IMR-90 (cell line): ENCODE data around the gene POLR2C. TPM values are rescaled to one million over a fixed set of nuclear protein-coding genes. Genes with fewer than 3 reads are reported as not detected.

Source experiments
- ATAC-seq: fragments of 200-7000 bp; cut with Tn5 transposase; 2 replicates; pipeline ENCODE4 v1.9.1; 2020; ENCODE audit warnings: low read depth, mild to moderate bottlenecking, moderate library complexity
- BruUV-seq: library from RNA; stranded (reverse); fragments of 400-500 nt; replicated peaks from 2 replicates; lab custom pipeline; 2021; lab: Mats Ljungman, UMichigan
- CTCF ChIA-PET: fragments of 300-600 bp; formaldehyde crosslinking; extraction: SDS; loops from one replicate; lab custom pipeline; 2021; ENCODE audit warnings: antibody characterized with exemption; lab: Yijun Ruan, JAX
- POLR2A ChIA-PET: fragments of 300-600 bp; sonication (Branson Sonifier 250); formaldehyde crosslinking; loops from one replicate; lab custom pipeline; 2022; ENCODE audit warnings: antibody characterized with exemption; ENCODE audit not compliant: unreplicated experiment; lab: Charles Lee
- DNase-seq: peaks from one replicate; pipeline ENCODE4 v3.0.0; 2013
- H2AFZ ChIP-seq: replicated peaks from 2 replicates; pipeline ENCODE3; 2013; ENCODE audit warnings: low read length, mild to moderate bottlenecking; ENCODE audit not compliant: poor library complexity
- H2AK5ac ChIP-seq: 2 replicates; pipeline ENCODE4 v1.6.1; 2013; ENCODE audit warnings: low read depth, low read length, inconsistent platforms
- H2AK9ac ChIP-seq: replicated peaks from 2 replicates; pipeline ENCODE3; 2013; ENCODE audit warnings: mild to moderate bottlenecking, low read depth, low read length, moderate library complexity; ENCODE audit not compliant: poor library complexity
- H2BK120ac ChIP-seq: 2 replicates; pipeline ENCODE4 v1.6.1; 2013; ENCODE audit warnings: low read depth, low read length, inconsistent platforms
- H2BK15ac ChIP-seq: 3 replicates; pipeline ENCODE4 v1.6.1; 2013; ENCODE audit warnings: low read depth, low read length, inconsistent platforms
- H2BK20ac ChIP-seq: 2 replicates; pipeline ENCODE4 v1.6.1; 2013; ENCODE audit warnings: low read depth, mild to moderate bottlenecking, inconsistent platforms, low read length, moderate library complexity
- H2BK5ac ChIP-seq: 2 replicates; pipeline ENCODE4 v1.6.1; 2013; ENCODE audit warnings: mild to moderate bottlenecking, low read depth, low read length, inconsistent platforms; ENCODE audit not compliant: poor library complexity, severe bottlenecking
- H3K14ac ChIP-seq: replicated peaks from 2 replicates; pipeline ENCODE4 v1.6.1; 2013; ENCODE audit warnings: low read depth, low read length, inconsistent platforms
- H3K18ac ChIP-seq: 2 replicates; pipeline ENCODE4 v1.6.1; 2013; ENCODE audit warnings: low read depth, low read length, control low read depth
- H3K23ac ChIP-seq: 2 replicates; pipeline ENCODE4 v1.6.1; 2013; ENCODE audit warnings: low read depth, low read length, inconsistent platforms
- H3K27ac ChIP-seq: 2 replicates; pipeline ENCODE4 v1.5.1; 2013; ENCODE audit warnings: mild to moderate bottlenecking, control low read depth, low read length; ENCODE audit not compliant: insufficient read depth
- H3K27me3 ChIP-seq: 2 replicates; pipeline ENCODE4 v1.6.1; 2013; ENCODE audit warnings: low read length; ENCODE audit not compliant: control insufficient read depth, insufficient read depth
- H3K36me3 ChIP-seq: 2 replicates; pipeline ENCODE4 v1.6.1; 2013; ENCODE audit warnings: low read length, mixed read lengths; ENCODE audit not compliant: control insufficient read depth, insufficient read depth
- H3K4ac ChIP-seq: 2 replicates; pipeline ENCODE4 v1.6.1; 2013; ENCODE audit warnings: low read depth, low read length, inconsistent platforms
- H3K4me1 ChIP-seq: 2 replicates; pipeline ENCODE4 v1.6.1; 2013; ENCODE audit warnings: low read length, mixed read lengths; ENCODE audit not compliant: control insufficient read depth, insufficient read depth
- H3K4me2 ChIP-seq: 2 replicates; pipeline ENCODE4 v1.6.1; 2013; ENCODE audit warnings: low read depth, mild to moderate bottlenecking, control low read depth, low read length, moderate library complexity
- H3K4me3 ChIP-seq: 2 replicates; pipeline ENCODE4 v1.5.1; 2013; ENCODE audit warnings: low read depth, mild to moderate bottlenecking, control low read depth, low read length, moderate library complexity; ENCODE audit not compliant: insufficient read depth
- H3K56ac ChIP-seq: 2 replicates; pipeline ENCODE4 v1.6.1; 2013; ENCODE audit warnings: low read length, inconsistent platforms; ENCODE audit not compliant: insufficient read depth; ENCODE audit errors: extremely low read depth
- H3K79me1 ChIP-seq, 2 experiments: 2 replicates each; pipeline ENCODE4 v1.6.1; 2013; ENCODE audit warnings: low read length in 2 of 2, inconsistent platforms in 1 of 2, low read depth in 1 of 2
- H3K9ac ChIP-seq: 2 replicates; pipeline ENCODE4 v1.6.1; 2013; ENCODE audit warnings: low read depth, low read length, control low read depth
- H3K9me1 ChIP-seq: 2 replicates; pipeline ENCODE4 v1.6.1; 2013; ENCODE audit warnings: low read length, inconsistent platforms; ENCODE audit not compliant: insufficient read depth
- H3K9me3 ChIP-seq: 2 replicates; pipeline ENCODE4 v1.6.1; 2013; ENCODE audit warnings: low read length; ENCODE audit not compliant: control insufficient read depth, insufficient read depth
- H4K20me1 ChIP-seq: 2 replicates; pipeline ENCODE4 v1.6.1; 2013; ENCODE audit warnings: low read length, inconsistent platforms; ENCODE audit not compliant: insufficient read depth
- H4K5ac ChIP-seq: 2 replicates; pipeline ENCODE4 v1.6.1; 2013; ENCODE audit warnings: mild to moderate bottlenecking, low read depth, low read length, control low read depth
- H4K8ac ChIP-seq, 2 experiments: 2 replicates each; pipeline ENCODE4 v1.6.1; 2013; ENCODE audit warnings: low read depth in 2 of 2, low read length in 2 of 2, control low read depth in 1 of 2, inconsistent platforms in 1 of 2
- H4K91ac ChIP-seq: 2 replicates; pipeline ENCODE4 v1.6.1; 2013; ENCODE audit warnings: low read depth, low read length, inconsistent platforms; ENCODE audit not compliant: insufficient read depth
- BHLHE40 ChIP-seq: fragments of 150-350 bp; IDR thresholded peaks from 2 replicates; pipeline ENCODE4 v1.6.1; 2016; ENCODE audit warnings: mild to moderate bottlenecking, low read depth, low read length
- FOS ChIP-seq: fragments of 150-350 bp; IDR thresholded peaks from 2 replicates; pipeline ENCODE4 v1.6.1; 2016; ENCODE audit warnings: low read depth, low read length
- MAFK ChIP-seq: IDR thresholded peaks from 2 replicates; pipeline ENCODE4 v1.6.1; 2012; ENCODE audit warnings: low read depth, low read length, improper control_type of control experiment
- RAD21 ChIP-seq: IDR thresholded peaks from 2 replicates; pipeline ENCODE4 v1.6.1; 2012; ENCODE audit warnings: low read length, improper control_type of control experiment
- WGBS, 2 experiments: methylation state at CpG; one replicate each; pipeline versions ENCODE4 v1.1.5 to v1.1.7; 2013; ENCODE audit warnings: missing lambda C conversion rate in 2 of 2; ENCODE audit not compliant: insufficient read length in 1 of 2; ENCODE audit errors: extremely low coverage in 2 of 2; 5-methylcytosine and 5-hydroxymethylcytosine counted together
- dilution Hi-C: fragments of 300-500 bp; cut with HindIII; formaldehyde crosslinking; loops from one replicate; pipeline ENCODE4 v1.14.3; 2018; ENCODE audit warnings: low sequenced_read_pairs; ENCODE audit not compliant: unreplicated experiment
- in situ Hi-C: fragments of 300-500 bp; cut with MboI; formaldehyde crosslinking; loops from 3 replicates; pipeline ENCODE4 v1.14.3; 2019; ENCODE audit warnings: low sequenced_read_pairs, inconsistent platforms, mixed read lengths
- intact Hi-C: fragments of 100-400 bp; cut with micrococcal nuclease; formaldehyde crosslinking; loops from 2 replicates; pipeline ENCODE4 v1.10.0; 2022
- polyA plus RNA-seq, 3 experiments: library from polyadenylated mRNA; depleted of rRNA; stranded (reverse); fragments of >200 nt; gene quantifications; 2 replicates each; pipeline ENCODE4 v1.2.3, GENCODE V29; 2012; ENCODE audit warnings: low replicate concordance in 1 of 3
- total RNA-seq: library from RNA; depleted of rRNA; stranded (reverse); fragments of >200 nt; gene quantifications from 2 replicates; pipeline ENCODE4 v1.2.3, GENCODE V29; 2012
- TF ChIP-seq, protein P1 (sequence below): fragments of 150-350 bp; IDR thresholded peaks from 2 replicates; pipeline ENCODE4 v1.6.1; 2017; ENCODE audit warnings: mild to moderate bottlenecking, antibody characterized with exemption, low read length, low read depth

Gene POLR2C
- total and polyA plus RNA-seq, 2 of the 4 experiments (the other 2 are of a cell fraction), result 137 to 340 TPM

DNA sequence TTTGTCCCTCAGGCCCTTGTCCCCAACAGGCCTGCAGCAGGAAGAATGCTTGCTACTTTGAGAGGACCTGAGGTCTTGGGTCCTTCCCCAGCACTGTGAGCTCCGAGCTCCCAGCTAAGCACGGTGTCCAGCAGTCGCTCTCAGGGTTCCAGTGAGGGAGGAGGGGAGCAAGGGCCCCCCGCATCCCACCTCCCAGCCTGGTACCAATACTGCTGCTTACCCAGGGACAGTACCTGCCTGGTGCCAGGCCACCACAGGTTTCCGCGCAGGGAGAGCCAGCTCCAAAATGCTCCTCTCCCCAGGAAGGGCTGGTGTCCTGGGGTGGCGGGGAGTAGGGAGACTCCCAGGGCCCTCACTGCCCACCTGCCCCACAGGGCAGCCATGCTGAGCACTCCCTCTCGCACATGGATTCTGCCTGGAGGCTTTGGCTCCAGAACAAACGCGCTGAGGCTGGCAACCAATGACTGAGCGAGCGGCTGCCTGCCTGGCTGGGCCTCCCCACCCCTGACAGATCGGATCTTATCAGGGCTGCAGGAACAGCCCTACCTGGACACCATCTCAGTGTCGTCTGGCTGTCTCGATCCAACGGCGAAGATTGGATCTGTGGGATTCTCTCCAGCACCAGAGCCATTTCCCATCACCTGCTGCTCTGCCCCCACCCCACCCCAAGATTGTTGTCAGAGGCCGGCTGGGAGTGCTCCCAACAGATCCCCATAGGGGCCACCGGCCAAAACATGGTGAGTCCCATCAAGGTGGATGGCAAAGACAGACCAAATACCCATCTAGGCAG is 21.4 kb downstream of the POLR2C start:
- 94% methylated on average over 3 of the region's 19 CpGs; no CpG with 5 or more reads in 1 of the 2 experiments for WGBS, 2 experiments
- ATAC-seq, result no peak
- POLR2A ChIA-PET, result no interaction called here

More for the DNA sequence above, 21.4 kb downstream of the POLR2C start:
- dilution Hi-C loops (no loop called here), in situ Hi-C loops (no loop called here), intact Hi-C loops (no loop called here)
- no peak overlapping the region for H3K14ac ChIP-seq
- no peak overlapping the region for H3K4me2 ChIP-seq
- H3K4ac ChIP-seq, result no peak overlapping the region
- peaks cover 0 to 11% of the 10 kb centered on the region in 2 experiments; a peak in 2 of 4 replicates for H3K79me1 ChIP-seq
- H2BK5ac ChIP-seq, result no peak overlapping the region
- no peak overlapping the region for H3K4me3 ChIP-seq
- no peak overlapping the region for H2AK5ac ChIP-seq
- H2AFZ ChIP-seq, result no peak overlapping the region
- H3K9ac ChIP-seq, result no peak overlapping the region
- CTCF ChIA-PET, result no interaction called here
- no peaks in the 10 kb centered on the region for H3K9me3 ChIP-seq
- BruUV-seq, result no TSS peak
- no peak for DNase-seq
- peaks cover 11% of the 10 kb centered on the region for H3K4me1 ChIP-seq
- H4K20me1 ChIP-seq, result no peaks in the 10 kb centered on the region; the same call in 1 of the 2 replicates
- no peak overlapping the region for H3K56ac ChIP-seq
- H3K27ac ChIP-seq, result no peak overlapping the region
- H2BK20ac ChIP-seq, result no peak overlapping the region
- no peak overlapping the region for H4K8ac ChIP-seq
- H4K91ac ChIP-seq, result no peak overlapping the region
- no peaks in the 10 kb centered on the region for H3K36me3 ChIP-seq
- no peak overlapping the region for H3K23ac ChIP-seq
- TF ChIP-seq BHLHE40, result no peak
- TF ChIP-seq, protein P1, sequence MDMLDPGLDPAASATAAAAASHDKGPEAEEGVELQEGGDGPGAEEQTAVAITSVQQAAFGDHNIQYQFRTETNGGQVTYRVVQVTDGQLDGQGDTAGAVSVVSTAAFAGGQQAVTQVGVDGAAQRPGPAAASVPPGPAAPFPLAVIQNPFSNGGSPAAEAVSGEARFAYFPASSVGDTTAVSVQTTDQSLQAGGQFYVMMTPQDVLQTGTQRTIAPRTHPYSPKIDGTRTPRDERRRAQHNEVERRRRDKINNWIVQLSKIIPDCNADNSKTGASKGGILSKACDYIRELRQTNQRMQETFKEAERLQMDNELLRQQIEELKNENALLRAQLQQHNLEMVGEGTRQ, result no peak
- TF ChIP-seq FOS, result no peak
- TF ChIP-seq MAFK, result no peak
- TF ChIP-seq RAD21, result no peak
- no peak overlapping the region for H3K18ac ChIP-seq
- H3K9me1 ChIP-seq, result peaks cover 4% of the 10 kb centered on the region
- no peak overlapping the region for H4K5ac ChIP-seq
- H2BK120ac ChIP-seq, result no peak overlapping the region
- no peaks in the 10 kb centered on the region for H3K27me3 ChIP-seq
- no peak overlapping the region for H2AK9ac ChIP-seq
- H2BK15ac ChIP-seq, result no peak overlapping the region
